ENCODE results near the gene S1PR4. TPM values are rescaled to one million over a fixed set of nuclear protein-coding genes. Genes with fewer than 3 reads are reported as not detected.
A peak's percentile ranks its signal among the peaks of the same experiment; 100 is the strongest.

S1PR4 gene
- total and polyA plus RNA-seq, 9 of the 15 experiments (the other 6 are each of a cell fraction or from before 2014, with no cell fraction given) = 0.27 TPM; not detected in 8

DNA sequence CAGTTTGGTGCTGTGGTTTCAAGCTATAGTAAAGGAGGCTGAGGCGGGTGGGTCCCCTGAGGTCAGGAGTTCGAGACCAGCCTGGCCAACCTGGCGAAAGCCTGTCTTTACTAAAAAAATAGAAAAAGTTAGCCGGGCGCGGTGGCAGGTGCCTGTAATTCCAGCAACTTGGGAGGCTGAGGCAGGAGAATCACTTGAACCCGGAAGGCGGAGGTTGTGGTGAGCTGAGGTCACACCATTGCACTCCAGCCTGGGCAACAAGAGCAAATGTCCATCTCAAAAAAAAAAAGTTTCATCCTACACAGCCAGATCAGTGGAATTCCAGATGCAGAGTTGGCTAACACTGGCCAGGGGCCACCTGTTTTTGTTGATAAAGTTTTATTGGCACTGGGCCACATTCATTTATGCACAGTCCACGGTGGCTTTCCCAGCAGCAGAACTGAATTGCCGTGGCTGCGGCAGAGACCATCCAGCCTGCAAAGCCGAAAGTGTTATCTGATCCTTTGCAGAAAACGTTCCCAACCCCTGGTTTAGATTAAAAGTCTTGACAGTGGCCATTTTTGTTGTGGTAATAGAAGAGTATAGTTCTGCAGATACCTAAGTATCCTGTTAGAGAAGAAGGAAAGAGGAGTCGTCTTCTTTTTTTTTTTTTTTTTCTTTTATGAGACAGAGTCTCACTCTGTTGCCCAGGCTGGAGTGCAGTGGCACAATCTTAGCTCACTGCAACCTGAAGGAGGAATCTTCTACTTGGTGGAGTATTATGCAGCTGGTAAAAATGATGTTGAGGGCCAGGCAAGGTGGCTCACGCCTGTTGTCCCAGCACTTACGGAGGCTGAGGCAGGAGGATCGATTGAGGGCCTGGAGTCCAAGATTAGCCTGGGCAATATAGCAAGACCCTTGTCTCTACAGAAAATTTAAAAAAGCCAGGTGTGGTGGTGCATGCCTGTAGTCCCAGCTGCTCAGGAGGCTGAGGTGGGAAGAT, 15.8 kb downstream of the S1PR4 start (continued):
- TF ChIP-seq, protein P1, sequence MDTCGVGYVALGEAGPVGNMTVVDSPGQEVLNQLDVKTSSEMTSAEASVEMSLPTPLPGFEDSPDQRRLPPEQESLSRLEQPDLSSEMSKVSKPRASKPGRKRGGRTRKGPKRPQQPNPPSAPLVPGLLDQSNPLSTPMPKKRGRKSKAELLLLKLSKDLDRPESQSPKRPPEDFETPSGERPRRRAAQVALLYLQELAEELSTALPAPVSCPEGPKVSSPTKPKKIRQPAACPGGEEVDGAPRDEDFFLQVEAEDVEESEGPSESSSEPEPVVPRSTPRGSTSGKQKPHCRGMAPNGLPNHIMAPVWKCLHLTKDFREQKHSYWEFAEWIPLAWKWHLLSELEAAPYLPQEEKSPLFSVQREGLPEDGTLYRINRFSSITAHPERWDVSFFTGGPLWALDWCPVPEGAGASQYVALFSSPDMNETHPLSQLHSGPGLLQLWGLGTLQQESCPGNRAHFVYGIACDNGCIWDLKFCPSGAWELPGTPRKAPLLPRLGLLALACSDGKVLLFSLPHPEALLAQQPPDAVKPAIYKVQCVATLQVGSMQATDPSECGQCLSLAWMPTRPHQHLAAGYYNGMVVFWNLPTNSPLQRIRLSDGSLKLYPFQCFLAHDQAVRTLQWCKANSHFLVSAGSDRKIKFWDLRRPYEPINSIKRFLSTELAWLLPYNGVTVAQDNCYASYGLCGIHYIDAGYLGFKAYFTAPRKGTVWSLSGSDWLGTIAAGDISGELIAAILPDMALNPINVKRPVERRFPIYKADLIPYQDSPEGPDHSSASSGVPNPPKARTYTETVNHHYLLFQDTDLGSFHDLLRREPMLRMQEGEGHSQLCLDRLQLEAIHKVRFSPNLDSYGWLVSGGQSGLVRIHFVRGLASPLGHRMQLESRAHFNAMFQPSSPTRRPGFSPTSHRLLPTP (IDR thresholded peaks at IDR 0.05; ENCODE audit: borderline replicate concordance, extremely low read depth, insufficient read length) = no peak
- TF ChIP-seq ZZZ3 (IDR thresholded peaks at IDR 0.05) = no peak
- TF ChIP-seq ERF (CRISPR knock-in tag; IDR thresholded peaks at IDR 0.05) = no peak
- TF ChIP-seq NR2C1 (IDR thresholded peaks at IDR 0.05) = peak; percentile 36; the same call in 1 of the 2 replicates
- peak; percentile 39; the same call in 1 of the 2 replicates for TF ChIP-seq NR2C1 (tag; IDR thresholded peaks at IDR 0.05)
- TF ChIP-seq, protein P2, sequence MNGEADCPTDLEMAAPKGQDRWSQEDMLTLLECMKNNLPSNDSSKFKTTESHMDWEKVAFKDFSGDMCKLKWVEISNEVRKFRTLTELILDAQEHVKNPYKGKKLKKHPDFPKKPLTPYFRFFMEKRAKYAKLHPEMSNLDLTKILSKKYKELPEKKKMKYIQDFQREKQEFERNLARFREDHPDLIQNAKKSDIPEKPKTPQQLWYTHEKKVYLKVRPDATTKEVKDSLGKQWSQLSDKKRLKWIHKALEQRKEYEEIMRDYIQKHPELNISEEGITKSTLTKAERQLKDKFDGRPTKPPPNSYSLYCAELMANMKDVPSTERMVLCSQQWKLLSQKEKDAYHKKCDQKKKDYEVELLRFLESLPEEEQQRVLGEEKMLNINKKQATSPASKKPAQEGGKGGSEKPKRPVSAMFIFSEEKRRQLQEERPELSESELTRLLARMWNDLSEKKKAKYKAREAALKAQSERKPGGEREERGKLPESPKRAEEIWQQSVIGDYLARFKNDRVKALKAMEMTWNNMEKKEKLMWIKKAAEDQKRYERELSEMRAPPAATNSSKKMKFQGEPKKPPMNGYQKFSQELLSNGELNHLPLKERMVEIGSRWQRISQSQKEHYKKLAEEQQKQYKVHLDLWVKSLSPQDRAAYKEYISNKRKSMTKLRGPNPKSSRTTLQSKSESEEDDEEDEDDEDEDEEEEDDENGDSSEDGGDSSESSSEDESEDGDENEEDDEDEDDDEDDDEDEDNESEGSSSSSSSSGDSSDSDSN (IDR thresholded peaks at IDR 0.05; ENCODE audit: borderline replicate concordance in 1 of 2, low read depth in 2 of 2, low read length in 2 of 2) = no peak
- peak; percentile 33; the same call in 1 of the 2 replicates for TF ChIP-seq HDAC8 (tag; IDR thresholded peaks at IDR 0.05)
- no peak for TF ChIP-seq KLF1 (tag; IDR thresholded peaks at IDR 0.05)
- no peak for TF ChIP-seq PCBP2 (IDR thresholded peaks at IDR 0.05; ENCODE audit: low read depth, low read length, poor library complexity, severe bottlenecking)
- TF ChIP-seq, protein P3, sequence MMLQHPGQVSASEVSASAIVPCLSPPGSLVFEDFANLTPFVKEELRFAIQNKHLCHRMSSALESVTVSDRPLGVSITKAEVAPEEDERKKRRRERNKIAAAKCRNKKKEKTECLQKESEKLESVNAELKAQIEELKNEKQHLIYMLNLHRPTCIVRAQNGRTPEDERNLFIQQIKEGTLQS (IDR thresholded peaks at IDR 0.05) = no peak
- TF ChIP-seq, protein P3 (CRISPR knock-in tag; conservative IDR thresholded peaks at IDR 0.05) = no peak
- TF ChIP-seq ZNF780A (CRISPR knock-in tag; IDR thresholded peaks at IDR 0.05) = no peak
- peak; percentile 88 for TF ChIP-seq ZNF384 (IDR thresholded peaks at IDR 0.05; ENCODE audit: low read depth, low read length)
- no peak for TF ChIP-seq ZNF408 (CRISPR knock-in tag; IDR thresholded peaks at IDR 0.05; ENCODE audit: low read depth)
- no peak for TF ChIP-seq ASH1L (IDR thresholded peaks at IDR 0.05; ENCODE audit: borderline replicate concordance, low read depth, partially characterized antibody)
- no peak for TF ChIP-seq KAT8 (IDR thresholded peaks at IDR 0.05; ENCODE audit: low read depth)

Data from K562 (cell line).